Stimulated activated naive CD8-positive, alpha-beta T cell treated with anti-CD3 and anti-CD28 coated beads, Interleukin-15, amount 100 ng/mL, for 72 hours (primary cell): Measurements from ENCODE around the gene TMPRSS13.

ENCODE experiments used
- ATAC-seq: fragments of 150-1000 bp; cut with Tn5 transposase; 2 replicates; pipeline ENCODE4 v1.10.0; 2021; ENCODE audit warnings: mild to moderate bottlenecking, moderate library complexity
- DNase-seq, 2 donors: peaks; one replicate each; pipeline ENCODE4 v3.0.0; 2021 to 2022
- H3K27ac Mint-ChIP-seq, 2 donors: one replicate each; pipeline ENCODE4 v1.8.0; 2022; ENCODE audit warnings: mild to moderate bottlenecking in 2 of 2, mixed read lengths in 2 of 2, moderate library complexity in 2 of 2
- H3K27me3 Mint-ChIP-seq: one replicate; pipeline ENCODE4 v1.8.0; 2022; ENCODE audit warnings: mixed read lengths
- H3K4me1 Mint-ChIP-seq: one replicate; pipeline ENCODE4 v1.8.0; 2022; ENCODE audit warnings: mild to moderate bottlenecking, mixed read lengths
- H3K4me3 Mint-ChIP-seq, 2 donors: one replicate each; pipeline ENCODE4 v1.8.0; 2022; ENCODE audit warnings: mild to moderate bottlenecking in 2 of 2, mixed read lengths in 2 of 2, moderate library complexity in 1 of 2
- H3K9me3 Mint-ChIP-seq, 2 donors: one replicate each; pipeline ENCODE4 v1.8.0; 2022; ENCODE audit warnings: mixed read lengths in 2 of 2

The TMPRSS13 gene

DNA sequence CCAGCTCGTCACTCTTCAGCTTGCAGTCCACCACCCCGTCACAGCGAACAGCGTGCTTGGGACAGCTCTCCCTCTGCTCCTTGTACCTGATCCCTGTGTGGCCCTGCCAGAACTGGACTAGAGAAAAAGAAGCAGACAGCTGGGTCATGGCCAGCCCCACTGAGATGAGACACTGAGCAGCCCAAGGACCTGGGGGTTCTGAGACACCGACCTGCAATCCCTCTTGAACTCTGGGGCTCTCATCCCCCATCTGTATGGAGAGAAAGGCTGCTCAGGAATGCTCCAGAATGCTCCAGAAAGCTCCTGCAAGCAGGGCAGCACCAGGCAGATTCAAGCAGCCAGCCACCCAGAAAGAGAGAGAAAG, 14.8 kb downstream of the TMPRSS13 start:
- no peak overlapping the region for H3K4me3 Mint-ChIP-seq
- H3K27me3 Mint-ChIP-seq: no peaks in the 10 kb centered on the region
- no peak overlapping the region for H3K27ac Mint-ChIP-seq
- H3K9me3 Mint-ChIP-seq: no peaks in the 10 kb centered on the region
- peaks cover 3% of the 10 kb centered on the region for H3K4me1 Mint-ChIP-seq
- DNase-seq (no peak), ATAC-seq (no peak)

DNA sequence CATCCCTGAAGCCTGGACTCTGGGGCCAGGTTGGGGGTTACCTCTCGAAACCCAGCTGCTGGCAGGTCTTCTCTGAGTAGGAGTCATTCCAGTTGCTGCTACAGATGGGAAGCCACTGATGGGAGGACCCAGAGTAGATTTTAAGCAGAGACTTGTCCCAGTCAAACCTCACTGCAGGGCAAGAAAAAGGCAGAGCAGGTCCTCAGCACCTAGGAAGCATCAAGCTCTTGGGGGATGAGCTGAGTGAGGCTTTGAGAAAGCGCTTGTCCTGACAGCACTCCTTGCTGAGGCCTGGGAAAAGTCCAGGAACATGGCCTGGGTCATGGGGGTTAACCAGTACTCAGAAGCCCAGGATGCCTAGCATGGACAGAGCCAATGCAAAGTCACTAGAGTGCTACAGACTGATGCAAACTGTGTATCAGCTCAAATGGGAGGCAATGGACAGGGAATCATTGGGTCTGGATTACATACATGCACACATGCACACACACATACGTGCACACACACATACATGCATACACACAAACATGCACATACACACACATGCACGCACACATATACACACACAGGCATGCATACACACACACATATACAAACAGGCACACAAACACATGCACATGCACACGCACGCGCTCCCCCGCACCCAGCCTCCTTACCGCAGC, 15.3 kb downstream of the TMPRSS13 start:
- Mint-ChIP-seq H3K27me3 (no peaks in the 10 kb centered on the region), H3K27ac (no peak overlapping the region), H3K4me3 (no peak overlapping the region), H3K9me3 (no peaks in the 10 kb centered on the region), H3K4me1 (no peaks in the 10 kb centered on the region)
- ATAC-seq (no peak), DNase-seq (peak in 1 of 2 donors; percentile 1)

DNA sequence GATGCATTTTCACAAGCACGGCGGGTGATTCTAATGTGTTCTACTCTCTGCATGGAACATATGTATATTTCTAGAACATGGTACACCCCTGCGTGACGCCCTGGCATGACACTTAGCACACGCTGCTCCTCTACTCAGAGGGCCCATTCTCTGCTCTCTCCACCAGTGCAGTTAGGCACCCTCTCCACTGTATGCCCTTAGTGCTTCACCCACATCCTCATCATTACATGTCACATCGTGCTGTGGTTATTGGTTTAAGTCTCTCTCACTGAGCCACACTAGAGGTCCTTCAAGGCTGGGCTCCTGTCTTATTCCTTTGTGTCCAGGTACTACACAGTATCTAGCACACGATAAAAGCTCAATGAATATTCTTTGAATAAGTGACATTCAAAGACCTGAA, 16.7 kb downstream of the TMPRSS13 start:
- no peaks in the 10 kb centered on the region for H3K9me3 Mint-ChIP-seq
- H3K4me3 Mint-ChIP-seq: no peak overlapping the region
- ATAC-seq: peak; percentile 33

DNA sequence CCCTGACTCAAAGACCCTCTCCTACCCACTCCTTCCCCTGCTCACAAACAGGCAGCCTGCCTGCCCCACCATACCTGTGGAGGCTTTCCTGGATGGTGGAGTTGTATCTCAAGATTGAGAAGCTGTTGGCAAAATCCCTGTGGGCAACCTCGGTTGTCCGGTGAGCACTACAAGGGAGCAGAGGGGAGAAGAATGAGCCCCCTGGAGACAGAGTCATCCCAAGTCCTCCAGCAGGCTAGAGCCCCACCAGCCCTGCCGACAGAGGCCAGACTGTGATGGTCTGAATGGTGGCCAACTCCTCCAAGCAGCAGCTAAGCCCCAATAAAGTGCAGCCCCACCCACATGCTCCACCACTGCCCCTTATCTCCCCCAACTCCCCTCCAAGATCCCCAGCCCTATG, 17.5 kb downstream of the TMPRSS13 start:
- Mint-ChIP-seq H3K9me3 (no peaks in the 10 kb centered on the region), H3K27me3 (no peaks in the 10 kb centered on the region), H3K4me1 (peaks cover 18% of the 10 kb centered on the region), H3K4me3 (no peak overlapping the region), H3K27ac (no peak overlapping the region)
- no peak for ATAC-seq
- no peak for DNase-seq

More for the DNA sequence above, 16.7 kb downstream of the TMPRSS13 start:
- Mint-ChIP-seq H3K27ac (no peak overlapping the region), H3K4me1 (peaks cover 13% of the 10 kb centered on the region), H3K27me3 (no peaks in the 10 kb centered on the region)
- DNase-seq: no peak

DNA sequence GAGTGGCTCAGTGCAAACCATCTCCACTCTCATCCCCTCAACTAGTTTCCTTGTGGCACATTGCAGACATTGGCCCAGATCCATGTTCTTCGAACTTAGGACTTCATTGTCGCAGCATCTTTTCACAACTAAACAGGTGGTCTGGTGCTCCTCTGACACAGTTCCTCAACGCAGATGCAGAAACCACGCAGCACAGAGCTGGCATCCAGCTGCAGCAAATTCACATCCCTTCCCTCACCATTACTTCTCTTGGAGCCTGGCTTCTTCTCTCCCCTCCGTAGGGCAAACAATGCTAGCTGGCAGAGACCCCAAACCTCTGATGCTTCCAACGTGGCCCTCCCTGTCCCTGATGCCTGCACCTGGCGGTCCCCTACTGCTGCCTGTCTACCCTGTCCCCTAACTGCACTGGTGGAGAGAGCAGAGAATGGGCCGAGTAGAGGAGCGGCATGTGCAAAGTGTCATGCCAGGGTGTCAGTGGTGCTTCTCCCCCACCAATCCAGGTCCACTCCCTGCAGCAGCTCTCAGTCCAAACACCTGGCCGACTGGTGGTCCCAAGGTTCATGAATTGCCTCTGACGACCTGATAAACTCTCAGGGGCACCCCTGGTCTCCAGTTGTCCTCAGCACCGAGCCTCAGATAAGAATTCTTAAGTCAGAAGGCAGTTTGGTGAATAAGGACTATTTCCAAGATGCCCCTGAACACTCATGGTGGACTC, 18.1 kb downstream of the TMPRSS13 start:
- no peaks in the 10 kb centered on the region for H3K9me3 Mint-ChIP-seq
- H3K4me1 Mint-ChIP-seq: peaks cover 18% of the 10 kb centered on the region
- no peaks in the 10 kb centered on the region for H3K27me3 Mint-ChIP-seq
- no peak for ATAC-seq
- no peak for DNase-seq
- no peak overlapping the region for H3K4me3 Mint-ChIP-seq
- H3K27ac Mint-ChIP-seq: no peak overlapping the region

DNA sequence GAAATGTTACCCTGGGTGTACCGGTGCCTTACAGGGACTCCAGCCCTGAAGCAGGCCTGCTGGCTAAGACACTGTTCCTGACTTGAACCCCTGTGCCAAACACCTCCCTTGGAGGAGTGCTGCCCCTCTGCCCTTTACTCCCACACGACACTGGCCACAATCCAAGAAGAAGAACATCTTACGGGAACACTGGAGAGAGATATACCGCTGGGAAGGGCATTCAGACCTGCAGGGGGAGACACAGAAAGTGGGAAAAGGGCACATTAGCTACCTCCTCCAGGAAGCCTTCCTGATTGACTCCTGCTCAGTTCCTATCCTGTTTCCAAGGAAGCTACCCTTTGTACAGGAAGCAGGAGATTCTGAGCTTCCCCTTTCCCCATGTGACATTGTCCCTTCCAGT, 18.7 kb downstream of the TMPRSS13 start:
- Mint-ChIP-seq H3K4me1 (peaks cover 18% of the 10 kb centered on the region), H3K9me3 (no peaks in the 10 kb centered on the region), H3K4me3 (no peak overlapping the region), H3K27ac (no peak overlapping the region), H3K27me3 (no peaks in the 10 kb centered on the region)
- ATAC-seq: no peak
- DNase-seq: no peak

DNA sequence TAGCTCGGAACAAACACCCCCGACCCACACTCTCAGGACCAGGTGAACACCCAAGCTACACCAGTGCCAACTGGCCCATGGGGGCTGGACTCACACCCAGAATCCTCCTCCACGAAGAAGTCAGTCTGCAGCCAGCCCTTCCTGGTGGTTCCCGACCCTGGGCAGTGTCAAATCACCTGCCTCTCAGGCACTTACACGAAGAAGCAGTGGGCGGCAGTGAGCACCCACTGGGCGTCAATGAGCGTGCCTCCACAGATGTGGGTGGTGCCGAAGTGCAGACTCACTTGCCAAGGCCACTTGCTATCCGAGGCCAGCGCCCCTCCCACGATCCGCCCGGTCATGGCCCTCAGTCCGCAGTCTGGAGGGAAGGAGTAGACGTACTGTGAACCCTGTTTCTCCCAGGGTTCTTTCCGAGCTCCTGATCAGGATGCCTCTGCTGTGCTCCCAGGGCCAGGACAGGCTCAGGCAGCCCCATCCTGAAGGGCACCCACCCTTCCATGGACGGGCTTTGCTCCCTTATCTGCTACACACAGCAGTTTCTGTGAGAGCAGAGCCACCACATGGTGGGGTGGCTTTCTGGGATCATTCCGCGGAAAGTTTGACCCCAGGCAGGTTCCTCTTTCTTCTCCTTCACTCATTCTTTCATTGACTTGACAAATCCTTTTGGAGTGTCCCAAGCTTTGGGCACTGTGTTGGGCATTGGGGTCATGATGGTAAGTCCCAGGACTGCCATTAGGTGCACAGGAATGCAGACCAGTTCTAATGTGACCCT, 19.4 kb downstream of the TMPRSS13 start:
- DNase-seq: no peak
- Mint-ChIP-seq H3K4me3 (no peak overlapping the region), H3K27ac (no peak overlapping the region), H3K4me1 (peaks cover 18% of the 10 kb centered on the region), H3K9me3 (no peaks in the 10 kb centered on the region), H3K27me3 (no peaks in the 10 kb centered on the region)
- no peak for ATAC-seq

DNA sequence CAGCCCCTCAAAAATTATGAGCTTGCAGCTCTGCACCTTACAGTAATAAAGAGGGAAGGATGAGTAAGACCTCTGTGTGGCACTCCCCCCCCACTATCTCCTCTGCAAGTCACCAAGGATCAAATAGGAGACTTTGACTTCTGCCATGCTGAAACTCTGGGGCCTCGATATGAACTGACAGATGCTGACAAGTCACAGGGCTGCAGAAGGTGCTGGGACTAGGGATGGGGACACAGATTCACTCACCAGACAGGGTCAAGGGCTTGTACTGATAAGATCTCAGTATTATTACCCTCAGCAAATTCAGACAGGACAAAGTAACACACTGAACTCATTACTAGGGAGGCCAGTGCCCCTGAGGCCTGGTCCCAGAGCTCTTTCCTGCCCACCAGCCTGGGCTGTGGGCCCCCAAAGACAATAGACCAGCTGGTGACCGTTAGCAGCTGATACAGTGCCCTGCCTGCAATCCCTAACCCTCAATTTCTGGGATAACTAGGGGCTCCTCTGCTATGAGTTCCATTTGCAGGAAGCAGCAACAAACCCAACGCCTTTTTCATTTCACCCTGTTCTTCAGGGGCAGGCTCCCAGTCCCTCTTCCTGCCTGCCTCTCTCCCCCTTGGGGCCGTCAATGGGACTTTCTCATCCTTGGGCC, 20.1 kb downstream of the TMPRSS13 start:
- Mint-ChIP-seq H3K27me3 (no peaks in the 10 kb centered on the region), H3K4me3 (no peak overlapping the region), H3K4me1 (peaks cover 18% of the 10 kb centered on the region), H3K27ac (no peak overlapping the region), H3K9me3 (no peaks in the 10 kb centered on the region)
- no peak for DNase-seq
- no peak for ATAC-seq

DNA sequence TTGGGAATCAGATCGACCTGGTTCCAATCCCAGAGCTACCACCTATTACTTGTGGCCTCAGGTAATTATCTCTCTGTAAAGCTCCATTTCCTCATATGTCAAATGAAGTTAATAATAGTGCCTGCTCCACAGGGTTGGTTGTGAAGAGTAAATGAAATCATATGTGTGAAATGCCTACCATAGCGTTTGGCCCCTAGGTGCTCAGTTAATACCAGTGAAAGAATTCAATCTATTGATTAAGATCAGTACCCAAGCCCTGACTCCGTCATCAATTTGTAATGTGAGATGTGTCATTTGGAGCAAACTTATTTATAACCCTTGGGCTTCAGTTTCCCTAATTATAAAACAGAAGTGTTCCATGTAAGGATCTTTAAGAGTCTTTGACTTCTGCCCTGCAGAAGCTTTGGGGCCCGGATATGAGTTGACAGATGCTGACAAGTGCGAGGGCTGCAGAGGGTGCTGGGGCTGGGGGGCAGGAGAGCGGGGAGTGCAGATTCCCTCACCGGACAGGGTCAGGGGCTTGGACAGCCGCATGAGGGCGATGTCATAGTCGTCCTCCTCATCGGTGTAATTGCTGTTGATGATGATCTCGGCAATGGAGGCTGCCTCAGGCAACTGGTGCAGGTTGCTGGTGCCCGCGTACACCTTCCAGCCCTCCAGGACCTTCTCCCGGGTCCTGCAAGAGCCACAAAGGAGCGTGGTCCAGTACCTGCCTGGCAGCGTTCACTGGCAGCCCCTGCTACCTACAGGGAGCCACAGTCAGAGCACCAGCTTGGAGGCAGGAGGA, 20.9 kb downstream of the TMPRSS13 start:
- no peak for DNase-seq
- no peak for ATAC-seq
- no peak overlapping the region for H3K27ac Mint-ChIP-seq
- H3K4me1 Mint-ChIP-seq: peaks cover 18% of the 10 kb centered on the region
- peak overlapping the region in 1 of 2 donors; percentile 61 for H3K4me3 Mint-ChIP-seq
- H3K9me3 Mint-ChIP-seq: no peaks in the 10 kb centered on the region
- no peaks in the 10 kb centered on the region for H3K27me3 Mint-ChIP-seq

DNA sequence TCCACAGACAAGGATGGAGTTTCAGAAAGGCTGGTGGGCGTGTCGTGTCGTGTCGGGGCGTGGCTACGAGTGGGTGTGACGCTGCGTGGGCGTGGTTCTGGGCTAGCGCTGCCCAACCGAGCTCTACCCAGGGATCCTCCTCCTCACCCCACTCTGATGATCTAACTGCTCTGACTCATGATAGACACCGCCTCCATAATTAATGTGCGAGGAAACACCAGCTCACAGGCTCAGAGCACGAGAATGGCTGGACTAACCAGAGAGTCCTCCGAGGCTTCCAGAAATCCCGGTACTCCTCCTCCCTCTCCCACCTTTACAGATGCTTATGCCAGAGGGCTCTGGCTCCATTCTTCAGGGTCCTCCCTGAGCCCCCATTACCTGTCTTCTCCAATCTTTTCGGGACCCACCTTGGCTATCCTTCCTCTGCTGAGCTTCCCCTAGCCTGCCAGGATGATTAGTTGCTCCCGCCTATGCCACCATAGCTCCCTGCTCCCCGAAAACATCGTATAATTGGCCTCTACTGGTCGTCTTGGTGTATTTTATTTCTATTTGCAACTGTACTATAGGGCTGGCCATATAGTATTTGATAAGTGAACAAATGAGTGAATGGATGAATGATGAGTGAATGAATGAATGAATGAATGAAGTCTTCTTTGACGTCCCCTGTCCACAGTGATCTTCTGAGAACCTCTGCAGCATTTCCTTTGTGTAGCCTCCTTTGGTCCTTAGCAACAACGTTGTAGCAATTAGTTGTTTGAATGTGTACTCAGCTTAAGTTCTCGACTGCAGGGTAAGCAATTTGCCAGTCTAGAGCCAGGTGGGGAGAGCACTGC, 21.7 kb downstream of the TMPRSS13 start:
- H3K27me3 Mint-ChIP-seq: no peaks in the 10 kb centered on the region
- peak overlapping the region; percentile 1 to 61 for H3K4me3 Mint-ChIP-seq
- ATAC-seq (peak; percentile 92), DNase-seq (peak; percentile 54 to 66)
- H3K9me3 Mint-ChIP-seq: no peaks in the 10 kb centered on the region
- H3K27ac Mint-ChIP-seq: peak overlapping the region in 1 of 2 donors; percentile 81
- peaks cover 18% of the 10 kb centered on the region for H3K4me1 Mint-ChIP-seq

DNA sequence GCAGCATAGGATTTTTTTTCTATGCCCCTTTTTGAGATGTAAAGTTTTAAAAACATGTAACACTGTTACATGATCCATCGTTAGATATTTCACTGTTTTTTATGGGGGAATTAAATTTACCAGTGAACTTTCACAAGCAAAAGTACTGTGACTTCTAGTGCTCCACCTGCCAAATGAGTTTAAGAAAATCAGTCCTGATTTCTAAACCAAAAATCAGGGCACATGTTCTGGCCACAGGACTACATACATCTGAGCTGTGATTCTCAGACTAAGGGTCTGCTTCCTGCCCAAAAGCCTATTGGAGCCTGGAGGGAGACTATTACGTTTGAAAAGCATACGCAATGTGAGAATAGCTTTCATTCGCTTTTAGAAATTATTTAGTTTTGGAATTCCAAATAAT, 22.5 kb downstream of the TMPRSS13 start:
- DNase-seq: no peak
- H3K4me3 Mint-ChIP-seq: no peak overlapping the region
- no peak overlapping the region for H3K27ac Mint-ChIP-seq
- ATAC-seq: no peak
- peaks cover 18% of the 10 kb centered on the region for H3K4me1 Mint-ChIP-seq
- H3K9me3 Mint-ChIP-seq: no peaks in the 10 kb centered on the region
- H3K27me3 Mint-ChIP-seq: no peaks in the 10 kb centered on the region

DNA sequence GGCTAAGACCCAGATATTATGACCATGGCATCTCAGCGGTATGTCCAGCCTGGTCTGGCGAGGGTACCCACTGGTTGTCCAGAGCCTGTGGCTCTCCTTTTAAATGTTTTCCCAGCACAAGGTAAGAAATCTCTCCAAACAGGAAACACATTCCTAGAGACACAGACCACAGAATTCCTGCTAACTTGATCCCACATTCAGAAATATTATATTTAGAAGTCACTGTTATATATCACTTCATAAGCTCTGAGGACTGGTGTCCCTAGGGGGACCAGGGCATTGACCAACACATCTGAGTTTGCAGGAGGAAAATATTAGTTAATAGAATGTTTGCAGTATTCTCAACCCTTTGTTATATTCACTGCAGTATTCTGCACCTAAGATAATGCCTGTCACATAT, 23.1 kb downstream of the TMPRSS13 start:
- Mint-ChIP-seq H3K9me3 (no peaks in the 10 kb centered on the region), H3K27me3 (no peaks in the 10 kb centered on the region), H3K4me3 (no peak overlapping the region), H3K27ac (no peak overlapping the region), H3K4me1 (peaks cover 18% of the 10 kb centered on the region)
- ATAC-seq (no peak), DNase-seq (no peak)

DNA sequence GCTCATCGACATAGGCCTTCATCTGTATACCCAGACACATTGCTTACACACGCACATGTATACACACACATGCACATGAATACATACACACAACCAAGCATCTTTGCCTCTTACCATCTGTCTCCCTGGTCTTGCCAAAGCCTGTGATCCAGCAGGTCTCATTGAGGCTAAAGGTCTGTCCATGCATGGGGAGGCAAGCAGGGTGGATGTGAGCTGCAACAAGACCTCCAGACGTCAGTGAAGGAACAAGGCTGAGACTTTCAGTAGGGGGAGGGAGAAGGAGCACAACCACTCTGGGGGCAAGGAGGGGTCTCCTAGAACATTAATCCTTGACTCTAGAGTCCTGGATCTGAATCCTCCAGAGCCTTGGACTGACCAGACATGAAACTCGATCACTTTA, 23.7 kb downstream of the TMPRSS13 start:
- H3K4me1 Mint-ChIP-seq: peaks cover 18% of the 10 kb centered on the region
- H3K27ac Mint-ChIP-seq: no peak overlapping the region
- H3K4me3 Mint-ChIP-seq: no peak overlapping the region
- ATAC-seq (no peak), DNase-seq (no peak)
- H3K9me3 Mint-ChIP-seq: no peaks in the 10 kb centered on the region
- H3K27me3 Mint-ChIP-seq: no peaks in the 10 kb centered on the region

DNA sequence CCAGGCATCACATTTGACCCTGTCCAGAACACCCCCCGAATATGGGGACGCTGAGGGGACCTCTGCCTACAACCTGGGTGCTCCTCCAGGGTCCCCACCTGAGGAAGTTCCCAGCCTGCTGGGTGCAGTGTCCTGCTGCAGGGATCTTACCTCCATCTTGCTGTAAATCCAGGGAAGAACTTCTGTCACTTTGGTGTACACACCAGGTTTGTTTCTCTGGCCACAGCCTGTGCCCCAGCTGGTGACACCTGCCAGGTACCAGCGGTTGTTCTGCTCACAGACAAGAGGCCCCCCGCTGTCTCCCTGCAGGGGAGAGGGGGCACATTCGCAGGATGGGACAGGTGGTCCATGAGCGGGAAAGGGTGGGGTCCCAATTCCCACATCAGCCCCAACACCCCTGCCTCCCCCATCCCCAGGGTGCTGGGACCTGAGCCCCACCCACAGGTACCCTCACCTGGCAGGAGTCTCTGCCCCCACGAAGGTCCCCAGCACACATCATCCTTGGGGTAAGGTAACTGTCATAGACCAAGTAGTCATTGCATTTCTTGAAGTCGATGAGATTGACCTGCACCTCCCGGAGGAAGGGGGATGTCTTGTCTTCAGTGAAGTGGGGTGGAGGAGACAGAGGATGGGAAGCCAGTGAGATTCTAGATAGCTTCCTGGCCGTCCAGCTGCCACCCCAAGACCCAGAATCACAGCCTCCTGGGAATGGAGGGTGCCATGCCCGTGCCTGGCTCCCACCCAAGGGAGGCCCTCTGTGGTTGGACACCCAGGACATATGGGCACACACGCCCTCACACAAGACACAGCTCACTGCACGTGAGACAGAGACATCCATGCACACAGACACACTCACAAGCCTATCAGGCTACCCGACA, 25.5 kb downstream of the TMPRSS13 start:
- H3K4me1 Mint-ChIP-seq: peaks cover 26% of the 10 kb centered on the region
- no peaks in the 10 kb centered on the region for H3K27me3 Mint-ChIP-seq
- H3K4me3 Mint-ChIP-seq: no peak overlapping the region
- no peak for ATAC-seq
- H3K9me3 Mint-ChIP-seq: no peaks in the 10 kb centered on the region
- no peak for DNase-seq
- no peak overlapping the region for H3K27ac Mint-ChIP-seq
